ENCODE data around the gene SLC30A7. TPM values are rescaled to one million over a fixed set of nuclear protein-coding genes. Genes with fewer than 3 reads are reported as not detected.

Gene SLC30A7
- total RNA-seq, 1 donor from 2014 or later = 56.6 TPM

- no peaks in the 10 kb centered on the region for H4K20me1 ChIP-seq (ENCODE audit: insufficient read depth, low read length)
- peaks cover 10% of the 10 kb centered on the region for H3K36me3 Mint-ChIP-seq (ENCODE audit: low read depth, unreplicated experiment)
- H3K4me3 ChIP-seq (ENCODE audit: insufficient read depth, low read depth, low read length) = no peak overlapping the region
- H3K27me3 Mint-ChIP-seq (ENCODE audit: low read depth, unreplicated experiment) = no peaks in the 10 kb centered on the region
- H3K4me3 Mint-ChIP-seq (ENCODE audit: unreplicated experiment) = no peak overlapping the region
- no peaks in the 10 kb centered on the region for H3K9me3 ChIP-seq (ENCODE audit: insufficient read depth, low read depth, low read length)
- no peaks in the 10 kb centered on the region for H3K9me3 Mint-ChIP-seq (ENCODE audit: unreplicated experiment)
- H3K27me3 ChIP-seq (ENCODE audit: insufficient read depth, low read length) = no peaks in the 10 kb centered on the region
- TF ChIP-seq EZH2 (IDR thresholded peaks at IDR 0.05; ENCODE audit: insufficient read depth, low read length) (no peak), CTCF (IDR thresholded peaks at IDR 0.05; ENCODE audit: insufficient read depth, low read depth, low read length) (no peak)
- H3K27ac ChIP-seq (ENCODE audit: low read depth, low read length) = no peak overlapping the region
- no peak overlapping the region for H3K4me2 ChIP-seq (ENCODE audit: low read length)
- H3K4me1 Mint-ChIP-seq (ENCODE audit: low read depth, unreplicated experiment) = peaks cover 10% of the 10 kb centered on the region
- no peaks in the 10 kb centered on the region for H3K79me2 ChIP-seq (ENCODE audit: insufficient read depth, low read length)
- no peak for FAIRE-seq
- no peak overlapping the region for H3K9ac ChIP-seq (ENCODE audit: low read length)
- H3K27ac Mint-ChIP-seq (ENCODE audit: unreplicated experiment) = no peak overlapping the region
- no peaks in the 10 kb centered on the region for H3K4me1 ChIP-seq (ENCODE audit: insufficient read depth, low read length)
- H3K36me3 ChIP-seq (ENCODE audit: insufficient read depth, low read length) = peaks cover 8% of the 10 kb centered on the region
- no peak for DNase-seq (ENCODE audit: low read depth)
- no peak overlapping the region for H2AFZ ChIP-seq (ENCODE audit: low read depth, low read length)
These were observed 102.5 kb downstream of the SLC30A7 start for GRCh38 chr1:100998426-100998825.

GRCh38 chr1:101000131-101000873, 104.4 kb downstream of the SLC30A7 start:
- no peak overlapping the region for H3K4me3 Mint-ChIP-seq (ENCODE audit: unreplicated experiment)
- no peaks in the 10 kb centered on the region for H3K27me3 ChIP-seq (ENCODE audit: insufficient read depth, low read length)
- peaks cover 10% of the 10 kb centered on the region for H3K4me1 Mint-ChIP-seq (ENCODE audit: low read depth, unreplicated experiment)
- no peak overlapping the region for H3K9ac ChIP-seq (ENCODE audit: low read length)
- H3K36me3 Mint-ChIP-seq (ENCODE audit: low read depth, unreplicated experiment) = peaks cover 10% of the 10 kb centered on the region
- no peak for FAIRE-seq
- H3K27ac Mint-ChIP-seq (ENCODE audit: unreplicated experiment) = no peak overlapping the region
- peaks cover 8% of the 10 kb centered on the region for H3K36me3 ChIP-seq (ENCODE audit: insufficient read depth, low read length)
- no peaks in the 10 kb centered on the region for H4K20me1 ChIP-seq (ENCODE audit: insufficient read depth, low read length)
- no peak overlapping the region for H2AFZ ChIP-seq (ENCODE audit: low read depth, low read length)
- DNase-seq (ENCODE audit: low read depth) = no peak
- no peak overlapping the region for H3K27ac ChIP-seq (ENCODE audit: low read depth, low read length)
- no peaks in the 10 kb centered on the region for H3K4me1 ChIP-seq (ENCODE audit: insufficient read depth, low read length)
- no peak overlapping the region for H3K4me3 ChIP-seq (ENCODE audit: insufficient read depth, low read depth, low read length)
- no peaks in the 10 kb centered on the region for H3K27me3 Mint-ChIP-seq (ENCODE audit: low read depth, unreplicated experiment)
- no peak for TF ChIP-seq CTCF (IDR thresholded peaks at IDR 0.05; ENCODE audit: insufficient read depth, low read depth, low read length)
- H3K79me2 ChIP-seq (ENCODE audit: insufficient read depth, low read length) = no peaks in the 10 kb centered on the region
- no peak overlapping the region for H3K4me2 ChIP-seq (ENCODE audit: low read length)
- H3K9me3 Mint-ChIP-seq (ENCODE audit: unreplicated experiment) = no peaks in the 10 kb centered on the region
- no peaks in the 10 kb centered on the region for H3K9me3 ChIP-seq (ENCODE audit: insufficient read depth, low read depth, low read length)

- Mint-ChIP-seq H3K9me3 (ENCODE audit: unreplicated experiment) (no peaks in the 10 kb centered on the region), H3K27me3 (ENCODE audit: low read depth, unreplicated experiment) (no peaks in the 10 kb centered on the region), H3K36me3 (ENCODE audit: low read depth, unreplicated experiment) (peaks cover 2% of the 10 kb centered on the region), H3K27ac (ENCODE audit: unreplicated experiment) (peak overlapping the region; percentile 10), H3K4me1 (ENCODE audit: low read depth, unreplicated experiment) (peaks cover 10% of the 10 kb centered on the region), H3K4me3 (ENCODE audit: unreplicated experiment) (no peak overlapping the region)
- Histone ChIP-seq H4K20me1 (ENCODE audit: insufficient read depth, low read length) (no peaks in the 10 kb centered on the region), H3K9me3 (ENCODE audit: insufficient read depth, low read depth, low read length) (no peaks in the 10 kb centered on the region), H3K4me2 (ENCODE audit: low read length) (no peak overlapping the region), H3K36me3 (ENCODE audit: insufficient read depth, low read length) (peaks cover 8% of the 10 kb centered on the region), H3K9ac (ENCODE audit: low read length) (no peak overlapping the region), H3K27me3 (ENCODE audit: insufficient read depth, low read length) (no peaks in the 10 kb centered on the region), H3K79me2 (ENCODE audit: insufficient read depth, low read length) (no peaks in the 10 kb centered on the region), H3K4me1 (ENCODE audit: insufficient read depth, low read length) (no peaks in the 10 kb centered on the region), H3K27ac (ENCODE audit: low read depth, low read length) (no peak overlapping the region), H3K4me3 (ENCODE audit: insufficient read depth, low read depth, low read length) (no peak overlapping the region), H2AFZ (ENCODE audit: low read depth, low read length) (no peak overlapping the region)
- DNase-seq (ENCODE audit: low read depth) (peak; percentile 39), FAIRE-seq (no peak)
- no peak for TF ChIP-seq EZH2 (IDR thresholded peaks at IDR 0.05; ENCODE audit: insufficient read depth, low read length)
- TF ChIP-seq CTCF (IDR thresholded peaks at IDR 0.05; ENCODE audit: insufficient read depth, low read depth, low read length) = no peak
These were observed 106.7 kb downstream of the SLC30A7 start for GRCh38 chr1:101002551-101002950.
